Measurements from ENCODE around the gene NEUROD6. TPM values are rescaled to one million over a fixed set of nuclear protein-coding genes. Genes with fewer than 3 reads are reported as not detected.

NEUROD6 gene
- total RNA-seq, 1 experiment from 2014 or later, result not detected

- Mint-ChIP-seq H3K27ac (no peak overlapping the region), H3K9me3 (no peaks in the 10 kb centered on the region), H3K27me3 (ENCODE audit: low read depth) (peaks cover 67% of the 10 kb centered on the region), H3K4me3 (no peak overlapping the region), H3K4me1 (peaks cover 45% of the 10 kb centered on the region), H3K36me3 (no peaks in the 10 kb centered on the region)
- no peak for TF ChIP-seq JAZF1 (CRISPR knock-in tag; IDR thresholded peaks at IDR 0.05)
- no peak for TF ChIP-seq ETV6 (CRISPR knock-in tag; IDR thresholded peaks at IDR 0.05)
- TF ChIP-seq ZNF317 (CRISPR knock-in tag; IDR thresholded peaks at IDR 0.05; ENCODE audit: borderline replicate concordance, low read depth), result no peak
- DNase-seq (ENCODE audit: low spot score) (no peak), ATAC-seq (no peak)
- CTCF ChIA-PET, result interaction anchor here (0.6 to 4.4 kb wide), 17 partner anchors 26 to 434 kb away, joined by 3 to 42 read pairs (median 4); no protein-coding TSS in a partner anchor
- POLR2A ChIA-PET, result no interaction called here
These were observed 31.9 kb upstream of the NEUROD6 start for GRCh38 chr7:31372231-31372959.

- H3K27ac Mint-ChIP-seq, result no peak overlapping the region
- ATAC-seq (peak; percentile 37), DNase-seq (ENCODE audit: low spot score) (no peak)
- H3K4me3 Mint-ChIP-seq, result no peak overlapping the region
- ChIA-PET POLR2A (no interaction called here), CTCF (interaction anchor here (0.8 to 4.4 kb wide), 9 partner anchors 27 to 263 kb away, joined by 3 to 42 read pairs (median 10); no protein-coding TSS in a partner anchor)
- no peaks in the 10 kb centered on the region for H3K9me3 Mint-ChIP-seq
- no peaks in the 10 kb centered on the region for H3K36me3 Mint-ChIP-seq
- peaks cover 45% of the 10 kb centered on the region for H3K4me1 Mint-ChIP-seq
- peaks cover 67% of the 10 kb centered on the region for H3K27me3 Mint-ChIP-seq (ENCODE audit: low read depth)
- TF ChIP-seq ZSCAN18 (CRISPR knock-in tag; IDR thresholded peaks at IDR 0.05), result no peak
- TF ChIP-seq ZNF423 (CRISPR knock-in tag; IDR thresholded peaks at IDR 0.05), result peak; percentile 69
These were observed 31.1 kb upstream of the NEUROD6 start for GRCh38 chr7:31371621-31372020.

- H3K36me3 Mint-ChIP-seq, result no peaks in the 10 kb centered on the region
- POLR2A ChIA-PET, result no interaction called here
- H3K27ac Mint-ChIP-seq, result no peak overlapping the region
- peaks cover 73% of the 10 kb centered on the region for H3K27me3 Mint-ChIP-seq (ENCODE audit: low read depth)
- ATAC-seq (peak; percentile 10; the same call in 1 of the 2 replicates), DNase-seq (ENCODE audit: low spot score) (no peak)
- no peak overlapping the region for H3K4me3 Mint-ChIP-seq
- peaks cover 45% of the 10 kb centered on the region for H3K4me1 Mint-ChIP-seq
- CTCF ChIA-PET, result interaction anchor here (1.0 to 4.4 kb wide), 7 partner anchors 34 to 840 kb away, joined by 3 to 34 read pairs (median 7); no protein-coding TSS in a partner anchor
- H3K9me3 Mint-ChIP-seq, result no peaks in the 10 kb centered on the region
- TF ChIP-seq MAX (CRISPR knock-in tag; IDR thresholded peaks at IDR 0.05) (peak; percentile 55; the same call in 1 of the 2 replicates), GRHL2 (CRISPR knock-in tag; IDR thresholded peaks at IDR 0.05; ENCODE audit: insufficient replicate concordance, severe bottlenecking) (no peak), ZNF532 (CRISPR knock-in tag; IDR thresholded peaks at IDR 0.05; ENCODE audit: borderline replicate concordance) (peak; percentile 69; the same call in 1 of the 2 replicates), JUN (CRISPR knock-in tag; IDR thresholded peaks at IDR 0.05) (no peak), ZNF423 (CRISPR knock-in tag; IDR thresholded peaks at IDR 0.05) (no peak), NFATC4 (CRISPR knock-in tag; IDR thresholded peaks at IDR 0.05) (no peak)
These were observed 30.1 kb upstream of the NEUROD6 start for GRCh38 chr7:31370609-31371008.

- ATAC-seq, result peak; percentile 8; the same call in 1 of the 2 replicates
- H3K27me3 Mint-ChIP-seq (ENCODE audit: low read depth), result peaks cover 56% of the 10 kb centered on the region
- no peaks in the 10 kb centered on the region for H3K36me3 Mint-ChIP-seq
- peaks cover 45% of the 10 kb centered on the region for H3K4me1 Mint-ChIP-seq
- POLR2A ChIA-PET, result no interaction called here
- H3K9me3 Mint-ChIP-seq, result no peaks in the 10 kb centered on the region
- CTCF ChIA-PET, result interaction anchor here (0.9 to 1.3 kb wide), 4 partner anchors 33 to 234 kb away, joined by 3 to 4 read pairs (median 3); no protein-coding TSS in a partner anchor
- H3K27ac Mint-ChIP-seq, result no peak overlapping the region
- no peak for DNase-seq (ENCODE audit: low spot score)
- H3K4me3 Mint-ChIP-seq, result no peak overlapping the region
- TF ChIP-seq NFATC4 (CRISPR knock-in tag; IDR thresholded peaks at IDR 0.05), result no peak
- TF ChIP-seq ARID4B (CRISPR knock-in tag; IDR thresholded peaks at IDR 0.05; ENCODE audit: borderline replicate concordance), result no peak
- TF ChIP-seq CDX4 (CRISPR knock-in tag; IDR thresholded peaks at IDR 0.05; ENCODE audit: borderline replicate concordance), result no peak
- no peak for TF ChIP-seq ZBTB43 (CRISPR knock-in tag; IDR thresholded peaks at IDR 0.05)
These were observed 28.1 kb upstream of the NEUROD6 start for GRCh38 chr7:31368620-31369019.
